T-helper 1 cell (primary cell): ENCODE measurements around the gene SUDS3.
"Not testable (repeated sequence)": the region's sequence is repeated elsewhere in the genome, so short reads cannot be mapped to it uniquely, and the experiment has no call there.

Experiments
- DNase-seq, 5 donors: peaks; one replicate each; pipeline ENCODE4 v3.0.0-alpha.2; 2012 to 2020

SUDS3 gene

GRCh38 chr12:118398524-118398923 lies 22.2 kb downstream of the SUDS3 start:
- DNase-seq: no peak

GRCh38 chr12:118398940-118399339 lies 22.6 kb downstream of the SUDS3 start:
- no peak for DNase-seq

- no peak for DNase-seq
Measured at GRCh38 chr12:118402251-118402650, 25.9 kb downstream of the SUDS3 start.

- DNase-seq: peak in 4 of 5 donors; percentile 7 to 44 (median 28)
Measured at GRCh38 chr12:118404876-118405521, 28.6 kb downstream of the SUDS3 start.

GRCh38 chr12:118408241-118408640 lies 31.9 kb downstream of the SUDS3 start:
- not testable (repeated sequence) for DNase-seq

GRCh38 chr12:118409834-118410233 lies 33.5 kb downstream of the SUDS3 start:
- DNase-seq: no peak

GRCh38 chr12:118417942-118418341 lies 41.6 kb downstream of the SUDS3 start:
- DNase-seq: no peak

GRCh38 chr12:118418385-118419057 lies 42.2 kb downstream of the SUDS3 start:
- no peak for DNase-seq

- no peak for DNase-seq
Measured at GRCh38 chr12:118420673-118421072, 44.3 kb downstream of the SUDS3 start.

- no peak for DNase-seq
Measured at GRCh38 chr12:118424884-118425283, 48.5 kb downstream of the SUDS3 start.

GRCh38 chr12:118425364-118425763 lies 49.0 kb downstream of the SUDS3 start:
- DNase-seq: no peak

GRCh38 chr12:118427819-118428218 lies 51.5 kb downstream of the SUDS3 start:
- no peak for DNase-seq

- DNase-seq: no peak
Measured at GRCh38 chr12:118428643-118429042, 52.3 kb downstream of the SUDS3 start.

GRCh38 chr12:118429688-118430383 lies 53.5 kb downstream of the SUDS3 start:
- DNase-seq: no peak

GRCh38 chr12:118430516-118430915 lies 54.2 kb downstream of the SUDS3 start:
- no peak for DNase-seq

- no peak for DNase-seq
Measured at GRCh38 chr12:118432812-118433545, 56.6 kb downstream of the SUDS3 start.

- no peak for DNase-seq
Measured at GRCh38 chr12:118436002-118436730, 59.8 kb downstream of the SUDS3 start.

GRCh38 chr12:118436986-118437385 lies 60.6 kb downstream of the SUDS3 start:
- DNase-seq: no peak

- no peak for DNase-seq
Measured at GRCh38 chr12:118439068-118439467, 62.7 kb downstream of the SUDS3 start.

- DNase-seq: no peak
Measured at GRCh38 chr12:118446247-118446646, 69.9 kb downstream of the SUDS3 start.

- DNase-seq: no peak
Measured at GRCh38 chr12:118447181-118447580, 70.8 kb downstream of the SUDS3 start.

GRCh38 chr12:118448341-118448740 lies 72.0 kb downstream of the SUDS3 start:
- no peak for DNase-seq

GRCh38 chr12:118455327-118455726 lies 79.0 kb downstream of the SUDS3 start:
- DNase-seq: no peak
